Posterior cingulate gyrus (tissue), 11 donors: Measurements from ENCODE around the gene BAZ2B.
"Not testable (repeated sequence)": the region's sequence is repeated elsewhere in the genome, so short reads cannot be mapped to it uniquely, and the experiment has no call there.

Source experiments
- DNase-seq, 10 donors: peaks; one replicate each; pipeline versions ENCODE4 v3.0.0 to v3.0.0-alpha.2; 2020 to 2021; ENCODE audit warnings: mixed read lengths in 3 of 10
- intact Hi-C: fragments of 100-400 bp; cut with DNase I; formaldehyde crosslinking; loops from one replicate; pipeline ENCODE4 v1.15.1; 2023

The BAZ2B gene

GRCh38 chr2:159439421-159439820 is 176.9 kb downstream of the BAZ2B start:
- intact Hi-C loops: no loop called here
- no peak for DNase-seq

- no peak for DNase-seq
- intact Hi-C loops: no loop called here
These were observed 177.5 kb downstream of the BAZ2B start for GRCh38 chr2:159438720-159439353.

- intact Hi-C loops: no loop called here
- DNase-seq: no peak
These were observed 178.1 kb downstream of the BAZ2B start for GRCh38 chr2:159438284-159438683.

- intact Hi-C loops: no loop called here
These were observed 183.7 kb downstream of the BAZ2B start for GRCh38 chr2:159432610-159433009.

GRCh38 chr2:159427048-159427447 is 189.3 kb downstream of the BAZ2B start:
- intact Hi-C loops: no loop called here
- DNase-seq: no peak

More at GRCh38 chr2:159432610-159433009, 183.7 kb downstream of the BAZ2B start:
- DNase-seq: no peak

GRCh38 chr2:159419403-159419802 is 196.9 kb downstream of the BAZ2B start:
- no peak for DNase-seq
- intact Hi-C loops: no loop called here

- intact Hi-C loops: no loop called here
- no peak for DNase-seq
These were observed 204.9 kb downstream of the BAZ2B start for GRCh38 chr2:159411460-159411859.

- DNase-seq: no peak
- intact Hi-C loops: no loop called here
These were observed 206.1 kb downstream of the BAZ2B start for GRCh38 chr2:159410276-159410675.

- intact Hi-C loops: no loop called here
- DNase-seq: no peak
These were observed 207.1 kb downstream of the BAZ2B start for GRCh38 chr2:159409116-159409800.

- intact Hi-C loops: no loop called here
- DNase-seq: no peak
These were observed 213.6 kb downstream of the BAZ2B start for GRCh38 chr2:159402790-159403189.

- intact Hi-C loops: not testable (repeated sequence)
These were observed 214.2 kb downstream of the BAZ2B start for GRCh38 chr2:159402160-159402559.

GRCh38 chr2:159399716-159400415 is 216.5 kb downstream of the BAZ2B start:
- intact Hi-C loops: no loop called here
- DNase-seq: no peak

More at GRCh38 chr2:159402160-159402559, 214.2 kb downstream of the BAZ2B start:
- not testable (repeated sequence) for DNase-seq

- no peak for DNase-seq
- intact Hi-C loops: no loop called here
These were observed 219.5 kb downstream of the BAZ2B start for GRCh38 chr2:159396799-159397198.

GRCh38 chr2:159382447-159383028 is 233.8 kb downstream of the BAZ2B start:
- intact Hi-C loops: no loop called here
- DNase-seq: no peak

- DNase-seq: no peak
- intact Hi-C loops: no loop called here
These were observed 234.8 kb downstream of the BAZ2B start for GRCh38 chr2:159381574-159381973.

- intact Hi-C loops: no loop called here
These were observed 235.6 kb downstream of the BAZ2B start for GRCh38 chr2:159380685-159381239.

GRCh38 chr2:159379181-159379580 is 237.2 kb downstream of the BAZ2B start:
- intact Hi-C loops: no loop called here
- no peak for DNase-seq

More at GRCh38 chr2:159380685-159381239, 235.6 kb downstream of the BAZ2B start:
- no peak for DNase-seq

GRCh38 chr2:159375241-159375640 is 241.1 kb downstream of the BAZ2B start:
- DNase-seq: no peak
- intact Hi-C loops: no loop called here

GRCh38 chr2:159371506-159371905 is 244.8 kb downstream of the BAZ2B start:
- intact Hi-C loops: no loop called here

GRCh38 chr2:159366538-159366937 is 249.8 kb downstream of the BAZ2B start:
- intact Hi-C loops: no loop called here
- no peak for DNase-seq

More at GRCh38 chr2:159371506-159371905, 244.8 kb downstream of the BAZ2B start:
- DNase-seq: no peak

- intact Hi-C loops: no loop called here
- DNase-seq: no peak
These were observed 253.5 kb downstream of the BAZ2B start for GRCh38 chr2:159362816-159363251.
